OCI-LY1 (cell line): ENCODE data around the gene DIS3L.

ENCODE experiments used
- H2AFZ ChIP-seq: fragments of 200-600 bp; sonication (generic), shearing (Covaris generic); 2 replicates; pipeline ENCODE4 v1.6.0; 2014; ENCODE audit warnings: antibody characterized with exemption, mild to moderate bottlenecking, low read length
- H3F3A ChIP-seq: fragments of 200-600 bp; sonication (generic), shearing (Covaris generic); 2 replicates; pipeline ENCODE4 v1.6.0; 2014; ENCODE audit warnings: mild to moderate bottlenecking, antibody characterized with exemption, low read length, moderate library complexity; ENCODE audit not compliant: insufficient read depth
- H3K27ac ChIP-seq: fragments of 200-600 bp; sonication (generic); 2 replicates; pipeline ENCODE4 v1.5.1; 2014; ENCODE audit warnings: low read length, mixed run types, mild to moderate bottlenecking, low read depth; ENCODE audit not compliant: poor library complexity, severe bottlenecking
- H3K27me3 ChIP-seq: fragments of 200-600 bp; sonication (generic); 2 replicates; pipeline ENCODE4 v1.6.0; 2014; ENCODE audit warnings: antibody characterized with exemption, mild to moderate bottlenecking, low read length, moderate library complexity; ENCODE audit not compliant: insufficient read depth
- H3K36me3 ChIP-seq: fragments of 200-600 bp; sonication (generic); 2 replicates; pipeline ENCODE4 v1.6.1; 2014; ENCODE audit warnings: mild to moderate bottlenecking, antibody characterized with exemption, low read length, moderate library complexity, mixed read lengths; ENCODE audit not compliant: insufficient read depth
- H3K4me1 ChIP-seq: fragments of 200-600 bp; sonication (generic); 2 replicates; pipeline ENCODE4 v1.5.1; 2014; ENCODE audit warnings: mild to moderate bottlenecking, low read length, moderate library complexity; ENCODE audit not compliant: insufficient read depth, severe bottlenecking
- H3K4me2 ChIP-seq: fragments of 200-600 bp; sonication (generic), shearing (Covaris generic); 2 replicates; pipeline ENCODE4 v1.6.1; 2014; ENCODE audit warnings: low read length
- H3K4me3 ChIP-seq: fragments of 200-600 bp; sonication (generic); 2 replicates; pipeline ENCODE4 v1.5.1; 2014; ENCODE audit warnings: low read length, low read depth, mild to moderate bottlenecking, mixed read lengths; ENCODE audit not compliant: poor library complexity, severe bottlenecking
- H3K79me2 ChIP-seq: fragments of 200-600 bp; shearing (Covaris generic); 2 replicates; pipeline ENCODE4 v1.6.1; 2016; ENCODE audit warnings: mixed run types, low read length, mixed read lengths; ENCODE audit not compliant: insufficient read depth
- H3K9ac ChIP-seq: fragments of 200-600 bp; sonication (generic), shearing (Covaris generic); 2 replicates; pipeline ENCODE4 v1.6.1; 2014; ENCODE audit warnings: mild to moderate bottlenecking, low read length, mixed read lengths
- H3K9me2 ChIP-seq: fragments of 200-600 bp; sonication (generic), shearing (Covaris generic); 2 replicates; pipeline ENCODE4 v1.6.1; 2014; ENCODE audit warnings: low read depth, mild to moderate bottlenecking, low read length, mixed read lengths
- H3K9me3 ChIP-seq: fragments of 200-600 bp; shearing (Covaris generic); 2 replicates; pipeline ENCODE4 v1.6.1; 2014; ENCODE audit warnings: low read length, mixed read lengths
- H4K20me1 ChIP-seq: fragments of 200-600 bp; sonication (generic), shearing (Covaris generic); 2 replicates; pipeline ENCODE4 v1.6.0; 2016; ENCODE audit warnings: mild to moderate bottlenecking, low read length; ENCODE audit not compliant: insufficient read depth
- CTCF ChIP-seq: fragments of 200-600 bp; sonication (generic), shearing (Covaris generic); IDR thresholded peaks from 2 replicates; pipeline ENCODE4 v1.5.1; 2017; ENCODE audit warnings: mild to moderate bottlenecking, antibody characterized with exemption, low read length, moderate library complexity, mixed read lengths
- EZH2 ChIP-seq: fragments of 200-600 bp; sonication (generic), shearing (Covaris generic); IDR thresholded peaks from 2 replicates; pipeline ENCODE4 v1.8.0; 2017; ENCODE audit warnings: borderline replicate concordance, mixed run types, mild to moderate bottlenecking, antibody characterized with exemption, low read length, moderate library complexity, mixed read lengths

The DIS3L gene

GRCh38 chr15:66269326-66270090 is 23.9 kb upstream of the DIS3L start:
- Histone ChIP-seq H2AFZ (no peak overlapping the region), H3K9me3 (0 out of 2 replicates have a peak, but pooled peaks cover 4% of the 10 kb centered on the region), H3K4me1 (peaks cover 8% of the 10 kb centered on the region), H3K4me3 (no peak overlapping the region), H3K9ac (no peak overlapping the region), H3K36me3 (no peaks in the 10 kb centered on the region), H3K27ac (no peak overlapping the region), H3K4me2 (no peak overlapping the region), H3K27me3 (no peaks in the 10 kb centered on the region; the same call in 1 of the 2 replicates), H3K79me2 (no peaks in the 10 kb centered on the region), H3K9me2 (no peaks in the 10 kb centered on the region), H4K20me1 (no peaks in the 10 kb centered on the region), H3F3A (no peaks in the 10 kb centered on the region)
- TF ChIP-seq EZH2 = no peak
- no peak for TF ChIP-seq CTCF

GRCh38 chr15:66270932-66271331 is 22.4 kb upstream of the DIS3L start:
- no peak overlapping the region for H3K27ac ChIP-seq
- H3F3A ChIP-seq = no peaks in the 10 kb centered on the region
- no peak overlapping the region for H3K4me3 ChIP-seq
- peaks cover 8% of the 10 kb centered on the region for H3K4me1 ChIP-seq
- H3K4me2 ChIP-seq = no peak overlapping the region
- H3K9me3 ChIP-seq = peaks cover 8% of the 10 kb centered on the region
- no peaks in the 10 kb centered on the region for H3K9me2 ChIP-seq
- no peak overlapping the region for H2AFZ ChIP-seq
- no peak overlapping the region for H3K9ac ChIP-seq
- no peaks in the 10 kb centered on the region; the same call in 1 of the 2 replicates for H3K27me3 ChIP-seq
- no peaks in the 10 kb centered on the region for H3K79me2 ChIP-seq
- no peak for TF ChIP-seq EZH2
- TF ChIP-seq CTCF = no peak
- no peaks in the 10 kb centered on the region for H4K20me1 ChIP-seq
- H3K36me3 ChIP-seq = no peaks in the 10 kb centered on the region; the same call in 1 of the 2 replicates

GRCh38 chr15:66275352-66275751 is 18.0 kb upstream of the DIS3L start:
- Histone ChIP-seq H3K4me2 (no peak overlapping the region), H3K9me3 (peaks cover 8% of the 10 kb centered on the region), H3F3A (no peaks in the 10 kb centered on the region), H4K20me1 (no peaks in the 10 kb centered on the region), H3K27me3 (no peaks in the 10 kb centered on the region), H2AFZ (no peak overlapping the region), H3K79me2 (no peaks in the 10 kb centered on the region), H3K9me2 (no peaks in the 10 kb centered on the region), H3K36me3 (no peaks in the 10 kb centered on the region; the same call in 1 of the 2 replicates), H3K27ac (no peak overlapping the region), H3K4me1 (peaks cover 8% of the 10 kb centered on the region), H3K4me3 (no peak overlapping the region), H3K9ac (no peak overlapping the region)
- no peak for TF ChIP-seq CTCF
- TF ChIP-seq EZH2 = no peak
